OCI-LY7 (cell line): Measurements from ENCODE around the gene STX11.

Experiments
- EZH2phosphoT487 ChIP-seq: fragments of 200-600 bp; sonication (generic); IDR thresholded peaks from 2 replicates; pipeline ENCODE4 v1.6.1; 2018; ENCODE audit warnings: low read depth, borderline replicate concordance, mild to moderate bottlenecking, mixed run types, antibody characterized with exemption, low read length, moderate library complexity, mixed read lengths
- TF ChIP-seq, protein P1 (sequence below): fragments of 200-600 bp; sonication (generic); conservative IDR thresholded peaks from 2 replicates; pipeline ENCODE4 v1.5.1; 2014; ENCODE audit warnings: mild to moderate bottlenecking, antibody characterized with exemption, low read length, moderate library complexity, mixed read lengths

DNA sequence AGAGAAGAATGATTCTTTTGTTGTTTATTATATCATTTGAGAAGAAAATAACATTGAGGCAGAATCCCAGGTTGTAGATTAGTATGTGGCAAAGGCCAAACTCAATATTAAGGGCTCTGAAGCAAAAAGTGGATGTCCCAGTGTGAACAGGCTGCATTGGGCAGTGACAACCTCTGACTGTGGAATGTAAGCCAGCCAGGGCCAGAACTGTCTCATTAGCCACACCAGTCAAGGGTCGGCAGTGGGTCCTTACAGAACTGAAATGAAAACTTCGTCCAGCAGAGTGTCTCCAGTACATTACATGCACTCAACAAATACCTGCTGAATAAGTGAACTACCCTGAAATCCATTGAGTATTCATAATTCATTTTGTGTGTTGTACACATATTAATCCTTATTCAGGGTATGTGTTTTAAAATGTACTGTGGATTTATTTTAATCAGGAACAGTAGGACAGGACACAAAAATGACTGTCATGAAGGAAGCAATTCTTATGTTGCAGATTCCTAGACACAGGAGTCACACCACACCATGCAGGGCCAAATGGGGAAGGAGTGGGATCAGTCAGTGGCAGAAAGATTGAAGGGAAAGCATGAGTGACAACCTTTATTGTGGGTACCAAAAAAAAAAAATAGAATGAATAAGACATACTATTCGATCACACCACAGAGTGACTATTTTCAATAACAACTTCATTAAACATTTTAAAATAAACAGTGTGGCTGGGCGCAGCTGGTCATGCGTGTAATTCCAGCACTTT is 69.9 kb downstream of the STX11 start:
- TF ChIP-seq, protein P1, sequence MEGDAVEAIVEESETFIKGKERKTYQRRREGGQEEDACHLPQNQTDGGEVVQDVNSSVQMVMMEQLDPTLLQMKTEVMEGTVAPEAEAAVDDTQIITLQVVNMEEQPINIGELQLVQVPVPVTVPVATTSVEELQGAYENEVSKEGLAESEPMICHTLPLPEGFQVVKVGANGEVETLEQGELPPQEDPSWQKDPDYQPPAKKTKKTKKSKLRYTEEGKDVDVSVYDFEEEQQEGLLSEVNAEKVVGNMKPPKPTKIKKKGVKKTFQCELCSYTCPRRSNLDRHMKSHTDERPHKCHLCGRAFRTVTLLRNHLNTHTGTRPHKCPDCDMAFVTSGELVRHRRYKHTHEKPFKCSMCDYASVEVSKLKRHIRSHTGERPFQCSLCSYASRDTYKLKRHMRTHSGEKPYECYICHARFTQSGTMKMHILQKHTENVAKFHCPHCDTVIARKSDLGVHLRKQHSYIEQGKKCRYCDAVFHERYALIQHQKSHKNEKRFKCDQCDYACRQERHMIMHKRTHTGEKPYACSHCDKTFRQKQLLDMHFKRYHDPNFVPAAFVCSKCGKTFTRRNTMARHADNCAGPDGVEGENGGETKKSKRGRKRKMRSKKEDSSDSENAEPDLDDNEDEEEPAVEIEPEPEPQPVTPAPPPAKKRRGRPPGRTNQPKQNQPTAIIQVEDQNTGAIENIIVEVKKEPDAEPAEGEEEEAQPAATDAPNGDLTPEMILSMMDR, result no peak
- no peak for TF ChIP-seq EZH2phosphoT487
